Ovary (tissue), 3 donors: ENCODE data around the gene RANBP3.

Source experiments
- CTCF ChIP-seq, 3 donors: fragments of 450-650 bp in 2 of 3; fragments of 200-600 bp in 1 of 3; IDR thresholded peaks; one replicate each; pipeline versions ENCODE4 v1.5.1 to v1.8.0; 2016 to 2022; ENCODE audit warnings: antibody characterized with exemption in 3 of 3, mild to moderate bottlenecking in 1 of 3
- POLR2A ChIP-seq: fragments of 450-650 bp; IDR thresholded peaks from one replicate; pipeline ENCODE4 v1.6.1; 2017; ENCODE audit warnings: antibody characterized with exemption, mild to moderate bottlenecking, moderate library complexity
- donor health status: DM: no; HTN: no; CAD: no.

GRCh38 chr19:5994405-5995165 lies 16.6 kb upstream of the RANBP3 start:
- no peak for TF ChIP-seq CTCF (IDR thresholded peaks at IDR 0.05)
- no peak for TF ChIP-seq POLR2A
